Endothelial cell of umbilical vein (primary cell): Measurements from ENCODE around the gene BTBD2. TPM values are rescaled to one million over a fixed set of nuclear protein-coding genes. Genes with fewer than 3 reads are reported as not detected.

ENCODE experiments used
- BruUV-seq: library from RNA; stranded (reverse); fragments of 400-500 nt; replicated peaks from 2 replicates; lab custom pipeline; 2021; lab: Mats Ljungman, UMichigan
- CTCF ChIA-PET: fragments of 300-600, 350-600 bp; sonication (Branson Sonifier 250); formaldehyde crosslinking; loops from one replicate; lab custom pipeline; 2021; ENCODE audit warnings: antibody characterized with exemption, inconsistent platforms; lab: Charles Lee
- POLR2A ChIA-PET: fragments of 300-600, 350-600 bp; sonication (Branson Sonifier 250); formaldehyde crosslinking; loops from one replicate; lab custom pipeline; 2021; ENCODE audit warnings: antibody characterized with exemption, inconsistent platforms; lab: Charles Lee
- DNase-seq: peaks from one replicate; pipeline ENCODE4 v3.0.0-alpha.2; 2011; ENCODE audit warnings: low read depth, low spot score
- FAIRE-seq: peaks from 2 replicates; lab custom pipeline; 2011; peaks lifted over from hg19 to GRCh38; lab: Jason Lieb, UNC
- H2AFZ ChIP-seq: 2 replicates; pipeline ENCODE4 v1.6.0; 2012; ENCODE audit warnings: low read depth, low read length, control low read depth, inconsistent platforms
- H3K27ac ChIP-seq: 2 replicates; pipeline ENCODE4 v1.5.1; 2011; ENCODE audit warnings: low read depth, mild to moderate bottlenecking, control low read depth, low read length, moderate library complexity; ENCODE audit not compliant: insufficient read depth
- H3K27me3 ChIP-seq, 2 experiments: 2 replicates each; pipeline versions ENCODE4 v1.6.0 to v1.6.1; 2011; ENCODE audit warnings: low read length in 2 of 2, mixed read lengths in 1 of 2; ENCODE audit not compliant: control insufficient read depth in 2 of 2, insufficient read depth in 2 of 2
- H3K36me3 ChIP-seq, 2 experiments: 2 replicates in 1 of 2; 3 replicates in 1 of 2; pipeline ENCODE4 v1.5.1; 2011; ENCODE audit warnings: low read length in 2 of 2, mild to moderate bottlenecking in 1 of 2, moderate library complexity in 1 of 2; ENCODE audit not compliant: control insufficient read depth in 2 of 2, insufficient read depth in 2 of 2; ENCODE audit errors: extremely low read depth in 1 of 2
- H3K4me1 ChIP-seq: 3 replicates; pipeline ENCODE4 v1.5.1; 2011; ENCODE audit warnings: mild to moderate bottlenecking, low read length; ENCODE audit not compliant: control insufficient read depth, insufficient read depth; ENCODE audit errors: extremely low read depth
- H3K4me2 ChIP-seq: 2 replicates; pipeline ENCODE4 v1.6.1; 2011; ENCODE audit warnings: low read length, control low read depth, mixed read lengths; ENCODE audit not compliant: insufficient read depth
- H3K4me3 ChIP-seq, 3 experiments: fragments of 200-600 bp in 1 of 3; sonication (generic), shearing (Covaris generic) in 1 of 3; replicated peaks in 1 of 3; 2 replicates each; pipeline ENCODE4 v1.5.1; 2011 to 2016; ENCODE audit warnings: control low read depth in 3 of 3, low read length in 3 of 3, mild to moderate bottlenecking in 2 of 3, inconsistent platforms in 1 of 3, low read depth in 1 of 3, moderate library complexity in 1 of 3; ENCODE audit not compliant: insufficient read depth in 1 of 3
- H3K79me2 ChIP-seq: 2 replicates; pipeline ENCODE4 v1.6.0; 2012; ENCODE audit warnings: low read length, inconsistent platforms; ENCODE audit not compliant: control insufficient read depth, insufficient read depth
- H3K9ac ChIP-seq: replicated peaks from 2 replicates; pipeline ENCODE3; 2011; ENCODE audit warnings: low read length, control low read depth; ENCODE audit not compliant: insufficient read depth; ENCODE audit errors: extremely low read depth
- H3K9me1 ChIP-seq: replicated peaks from 3 replicates; pipeline ENCODE4 v1.6.0; 2011; ENCODE audit warnings: mild to moderate bottlenecking, low read length; ENCODE audit not compliant: control insufficient read depth, insufficient read depth; ENCODE audit errors: extremely low read depth
- H3K9me3 ChIP-seq: replicated peaks from 2 replicates; pipeline ENCODE4 v1.5.1; 2012; ENCODE audit warnings: low read length, inconsistent platforms; ENCODE audit not compliant: control insufficient read depth, insufficient read depth
- H4K20me1 ChIP-seq: replicated peaks from 2 replicates; pipeline ENCODE3; 2011; ENCODE audit warnings: mild to moderate bottlenecking, low read length; ENCODE audit not compliant: control insufficient read depth, insufficient read depth; ENCODE audit errors: extremely low read depth
- EZH2 ChIP-seq: IDR thresholded peaks from 2 replicates; pipeline ENCODE4 v1.6.1; 2012; ENCODE audit warnings: borderline replicate concordance, low read depth, mild to moderate bottlenecking, moderate library complexity, low read length, inconsistent platforms; ENCODE audit not compliant: severe bottlenecking
- FOS ChIP-seq: IDR thresholded peaks from 2 replicates; pipeline ENCODE4 v1.6.1; 2011; ENCODE audit warnings: mild to moderate bottlenecking, low read length, moderate library complexity, borderline replicate concordance; ENCODE audit not compliant: insufficient read depth
- GATA2 ChIP-seq: IDR thresholded peaks from 2 replicates; pipeline ENCODE4 v1.7.0; 2011; ENCODE audit warnings: low read depth, mild to moderate bottlenecking, moderate library complexity, mixed read lengths, low read length; ENCODE audit not compliant: insufficient read length, insufficient read depth
- JUN ChIP-seq: IDR thresholded peaks from 2 replicates; pipeline ENCODE4 v1.6.1; 2011; ENCODE audit warnings: borderline replicate concordance, low read depth; ENCODE audit not compliant: insufficient read length, insufficient read depth
- MYC ChIP-seq: IDR thresholded peaks from one replicate; pipeline ENCODE4 v1.6.1; 2011; ENCODE audit warnings: mild to moderate bottlenecking, low read depth, low read length
- POLR2A ChIP-seq: IDR thresholded peaks from 2 replicates; pipeline ENCODE4 v1.6.1; 2012; ENCODE audit warnings: low read depth, mild to moderate bottlenecking, control low read depth, low read length
- POLR2AphosphoS5 ChIP-seq: IDR thresholded peaks from 2 replicates; pipeline ENCODE4 v1.6.1; 2012; ENCODE audit warnings: low read depth, mild to moderate bottlenecking, control low read depth, low read length, moderate library complexity; ENCODE audit not compliant: insufficient read depth
- dilution Hi-C: fragments of 300-500 bp; cut with MboI; formaldehyde crosslinking; loops from one replicate; pipeline ENCODE4 v1.15.0; 2019; ENCODE audit warnings: low sequenced_read_pairs; ENCODE audit not compliant: extremely low pct_ligation_motif_present
- intact Hi-C: fragments of 100-400 bp; cut with micrococcal nuclease; formaldehyde crosslinking; loops from one replicate; pipeline ENCODE4 v1.10.0; 2022
- polyA plus RNA-seq, 4 experiments: library from polyadenylated mRNA; depleted of rRNA in 3 of 4; stranded (reverse) in 3 of 4; unstranded in 1 of 4; fragments of >200 nt; gene quantifications; 2 replicates each; pipeline versions ENCODE4 v1.2.1 to v1.2.3, GENCODE V29; 2011 to 2012; ENCODE audit warnings: missing spikeins in 1 of 4
- total RNA-seq: library from RNA; stranded (reverse); gene quantifications from 2 replicates; pipeline ENCODE4 v1.2.3, GENCODE V29; 2021
- TF ChIP-seq, protein P1 (sequence below): IDR thresholded peaks from 2 replicates; pipeline ENCODE4 v1.6.1; 2011; ENCODE audit not compliant: insufficient read depth, insufficient read length
- TF ChIP-seq, protein P2 (sequence below), 2 donors: IDR thresholded peaks; 1 replicate in 1 of 2; 2 replicates in 1 of 2; pipeline ENCODE4 v1.5.1; 2011; ENCODE audit warnings: low read length in 2 of 2, mild to moderate bottlenecking in 2 of 2, moderate library complexity in 2 of 2, control low read depth in 1 of 2, inconsistent platforms in 1 of 2, low read depth in 1 of 2; ENCODE audit not compliant: insufficient read depth in 1 of 2; ENCODE audit errors: extremely low read depth in 1 of 2

Gene BTBD2
- total and polyA plus RNA-seq, 2 donors (not counting 3 experiments of a cell fraction or from before 2014, with no cell fraction given), result 59.2 to 78.2 TPM

DNA sequence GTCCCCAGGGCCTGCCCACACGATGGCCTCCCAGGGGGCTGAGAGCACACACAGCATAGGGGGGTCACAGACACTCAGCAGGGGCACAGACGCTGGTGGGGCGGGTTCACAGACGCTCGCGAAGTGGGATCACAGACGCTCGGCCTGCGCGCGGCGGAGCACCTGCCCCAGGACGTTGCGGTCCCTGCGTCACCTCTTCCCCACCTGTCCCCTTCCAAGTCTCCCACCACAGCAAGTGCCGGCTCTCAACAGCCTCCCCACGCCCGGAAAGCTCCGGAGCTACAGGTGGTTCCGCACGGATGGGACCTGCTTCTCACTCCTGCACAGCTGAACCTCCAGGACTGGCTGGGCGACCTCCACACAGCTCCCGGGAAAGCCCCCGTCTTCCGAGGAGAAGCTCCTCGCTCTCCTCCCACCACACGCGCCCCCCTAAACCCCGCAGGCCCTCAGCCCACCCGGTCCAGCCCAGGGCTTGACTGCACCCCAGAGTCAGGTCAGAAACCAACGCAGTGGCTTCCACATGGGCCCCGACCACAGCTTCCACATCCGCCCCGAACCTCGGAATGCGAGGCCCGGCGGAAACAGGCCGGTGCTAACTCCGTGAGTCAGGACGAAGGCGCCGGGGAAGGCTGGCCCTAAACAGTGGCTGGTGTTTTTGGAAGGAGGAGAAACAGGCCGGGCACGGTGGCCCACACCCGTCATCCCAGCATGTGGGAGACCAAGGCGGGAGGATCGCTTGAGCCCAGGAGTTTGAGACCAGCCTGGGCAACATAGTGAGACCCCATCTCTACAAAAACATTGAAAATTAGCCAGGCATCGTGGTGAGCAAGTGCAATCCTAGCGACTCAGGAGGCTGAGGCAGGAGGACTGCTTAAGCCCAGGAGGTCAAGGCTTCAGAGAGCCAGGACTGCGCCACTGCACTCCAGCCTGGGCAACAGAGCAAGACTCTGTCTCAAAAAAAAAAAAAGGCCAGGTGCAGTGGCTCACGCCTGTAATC lies 16.5 kb downstream of the BTBD2 start:
- FAIRE-seq, result no peak
- Histone ChIP-seq H3K27me3 (no peaks in the 10 kb centered on the region), H3K4me2 (no peak overlapping the region), H3K36me3 (peaks cover 2 to 7% of the 10 kb centered on the region in 2 experiments), H3K79me2 (no peaks in the 10 kb centered on the region), H3K9me3 (no peaks in the 10 kb centered on the region), H4K20me1 (no peaks in the 10 kb centered on the region), H3K4me3 (no peak overlapping the region), H3K9me1 (no peaks in the 10 kb centered on the region), H3K27ac (no peak overlapping the region), H3K4me1 (no peaks in the 10 kb centered on the region), H2AFZ (no peak overlapping the region), H3K9ac (no peak overlapping the region)
- no peak for DNase-seq
- BruUV-seq, result no TSS peak
- intact Hi-C loops (no loop called here), dilution Hi-C loops (no loop called here)
- ChIA-PET CTCF (no interaction called here), POLR2A (interaction anchor here (0.7 kb wide), 1 partner anchor 8 kb away, joined by 5 read pairs; no protein-coding TSS in a partner anchor)
- TF ChIP-seq JUN (no peak), MYC (no peak)

DNA sequence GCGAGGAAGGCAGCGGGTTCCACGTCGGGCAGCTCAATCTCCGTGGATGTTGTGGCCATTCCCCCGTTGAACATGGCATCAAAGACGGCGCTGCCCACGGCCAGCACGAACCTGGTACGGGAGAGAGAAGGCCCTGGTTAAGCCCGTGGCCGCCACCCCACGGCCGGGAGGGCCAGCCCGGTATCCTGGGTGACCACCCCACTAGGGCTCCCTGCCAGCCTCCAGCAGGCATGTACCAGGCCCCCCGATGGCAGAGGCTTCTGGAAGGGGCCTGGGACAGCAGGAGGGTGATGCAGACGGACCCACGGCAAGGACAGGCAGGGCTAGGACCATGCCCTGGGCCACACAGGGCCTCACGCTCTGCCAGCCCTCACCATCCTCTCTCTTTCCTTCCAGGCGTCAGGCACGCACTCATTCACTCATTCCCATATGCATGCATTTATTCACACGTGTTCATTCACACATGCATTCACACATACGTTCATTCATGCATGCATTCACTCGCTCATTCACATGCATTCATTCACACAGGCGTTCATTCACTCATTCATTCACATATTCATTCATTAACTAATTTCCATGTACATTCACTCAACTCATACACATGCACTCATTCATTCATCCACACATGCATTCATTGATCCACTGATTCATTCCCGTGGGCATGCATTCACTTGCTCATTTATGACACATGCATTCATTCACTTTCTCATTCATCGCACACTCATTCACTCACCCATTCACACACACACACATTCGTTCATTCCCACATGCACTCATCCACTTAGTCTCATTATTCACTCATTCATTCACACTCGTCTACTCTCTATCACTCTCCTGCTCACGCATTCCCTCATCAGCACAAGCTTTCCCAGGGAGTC lies 17.9 kb downstream of the BTBD2 start:
- Histone ChIP-seq H3K27ac (no peak overlapping the region), H4K20me1 (no peaks in the 10 kb centered on the region), H3K9ac (no peak overlapping the region), H3K4me3 (no peak overlapping the region), H3K4me2 (no peak overlapping the region), H3K79me2 (no peaks in the 10 kb centered on the region), H3K36me3 (peaks cover 2 to 7% of the 10 kb centered on the region in 2 experiments), H3K9me1 (no peaks in the 10 kb centered on the region), H2AFZ (no peak overlapping the region), H3K4me1 (no peaks in the 10 kb centered on the region), H3K27me3 (no peaks in the 10 kb centered on the region), H3K9me3 (no peaks in the 10 kb centered on the region)
- intact Hi-C loops, result no loop called here
- CTCF ChIA-PET, result interaction anchor here (1.7 kb wide), 1 partner anchor 67 kb away, joined by 4 read pairs; no protein-coding TSS in a partner anchor
- DNase-seq, result no peak
- TF ChIP-seq GATA2, result no peak
- no peak for TF ChIP-seq POLR2AphosphoS5
- TF ChIP-seq POLR2A, result no peak
- TF ChIP-seq, protein P1, sequence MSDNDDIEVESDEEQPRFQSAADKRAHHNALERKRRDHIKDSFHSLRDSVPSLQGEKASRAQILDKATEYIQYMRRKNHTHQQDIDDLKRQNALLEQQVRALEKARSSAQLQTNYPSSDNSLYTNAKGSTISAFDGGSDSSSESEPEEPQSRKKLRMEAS, result no peak
- TF ChIP-seq, protein P2, sequence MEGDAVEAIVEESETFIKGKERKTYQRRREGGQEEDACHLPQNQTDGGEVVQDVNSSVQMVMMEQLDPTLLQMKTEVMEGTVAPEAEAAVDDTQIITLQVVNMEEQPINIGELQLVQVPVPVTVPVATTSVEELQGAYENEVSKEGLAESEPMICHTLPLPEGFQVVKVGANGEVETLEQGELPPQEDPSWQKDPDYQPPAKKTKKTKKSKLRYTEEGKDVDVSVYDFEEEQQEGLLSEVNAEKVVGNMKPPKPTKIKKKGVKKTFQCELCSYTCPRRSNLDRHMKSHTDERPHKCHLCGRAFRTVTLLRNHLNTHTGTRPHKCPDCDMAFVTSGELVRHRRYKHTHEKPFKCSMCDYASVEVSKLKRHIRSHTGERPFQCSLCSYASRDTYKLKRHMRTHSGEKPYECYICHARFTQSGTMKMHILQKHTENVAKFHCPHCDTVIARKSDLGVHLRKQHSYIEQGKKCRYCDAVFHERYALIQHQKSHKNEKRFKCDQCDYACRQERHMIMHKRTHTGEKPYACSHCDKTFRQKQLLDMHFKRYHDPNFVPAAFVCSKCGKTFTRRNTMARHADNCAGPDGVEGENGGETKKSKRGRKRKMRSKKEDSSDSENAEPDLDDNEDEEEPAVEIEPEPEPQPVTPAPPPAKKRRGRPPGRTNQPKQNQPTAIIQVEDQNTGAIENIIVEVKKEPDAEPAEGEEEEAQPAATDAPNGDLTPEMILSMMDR (IDR thresholded peaks at IDR 0.05; ENCODE audit: extremely low read depth in 1 of 2, insufficient read depth in 1 of 2, low read depth in 1 of 2, low read length in 2 of 2), result no peak
- TF ChIP-seq JUN, result no peak
- TF ChIP-seq MYC, result no peak
- TF ChIP-seq EZH2, result no peak
- TF ChIP-seq FOS, result no peak
- POLR2A ChIA-PET, result no interaction called here
- FAIRE-seq, result no peak
- no TSS peak for BruUV-seq
- dilution Hi-C loops, result no loop called here
